ENCODE data around the gene PTK7.

DNA sequence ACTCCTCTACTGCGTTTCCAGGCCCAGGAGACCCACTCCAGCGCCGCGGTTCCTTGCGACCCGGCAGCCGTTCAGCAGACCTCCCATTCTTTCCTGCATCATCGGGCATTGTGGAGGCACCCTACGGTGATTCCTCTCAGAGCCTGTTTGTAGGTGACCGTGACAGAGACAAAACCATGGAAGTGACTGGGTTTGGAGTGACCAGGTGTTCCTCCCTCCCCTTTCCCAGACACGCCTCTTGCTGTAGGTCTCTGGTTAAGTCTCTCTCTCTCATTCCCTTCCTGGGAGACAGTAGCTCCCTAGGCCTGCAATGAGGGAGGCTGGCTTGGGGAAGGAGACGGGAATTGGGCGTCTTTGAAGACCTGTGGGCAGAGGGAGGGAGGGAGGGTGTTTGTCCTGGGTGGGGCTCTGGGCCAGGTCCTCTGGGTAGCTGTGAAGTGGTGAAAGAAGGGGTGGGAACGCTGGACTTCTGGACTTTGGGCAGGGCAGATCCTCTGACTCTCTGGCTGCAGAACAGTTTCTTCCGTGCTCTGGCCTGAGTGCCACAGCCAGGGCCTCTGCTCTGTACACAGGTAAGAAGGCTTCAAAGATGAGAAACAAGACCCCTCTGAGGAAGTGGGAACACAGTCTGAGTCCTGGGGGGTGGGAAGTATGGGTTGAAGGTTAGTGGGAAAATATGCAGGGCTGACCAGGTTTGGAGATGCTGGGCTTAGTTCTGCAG, 15.9 kb upstream of the PTK7 start:
- TF ChIP-seq, protein P1, sequence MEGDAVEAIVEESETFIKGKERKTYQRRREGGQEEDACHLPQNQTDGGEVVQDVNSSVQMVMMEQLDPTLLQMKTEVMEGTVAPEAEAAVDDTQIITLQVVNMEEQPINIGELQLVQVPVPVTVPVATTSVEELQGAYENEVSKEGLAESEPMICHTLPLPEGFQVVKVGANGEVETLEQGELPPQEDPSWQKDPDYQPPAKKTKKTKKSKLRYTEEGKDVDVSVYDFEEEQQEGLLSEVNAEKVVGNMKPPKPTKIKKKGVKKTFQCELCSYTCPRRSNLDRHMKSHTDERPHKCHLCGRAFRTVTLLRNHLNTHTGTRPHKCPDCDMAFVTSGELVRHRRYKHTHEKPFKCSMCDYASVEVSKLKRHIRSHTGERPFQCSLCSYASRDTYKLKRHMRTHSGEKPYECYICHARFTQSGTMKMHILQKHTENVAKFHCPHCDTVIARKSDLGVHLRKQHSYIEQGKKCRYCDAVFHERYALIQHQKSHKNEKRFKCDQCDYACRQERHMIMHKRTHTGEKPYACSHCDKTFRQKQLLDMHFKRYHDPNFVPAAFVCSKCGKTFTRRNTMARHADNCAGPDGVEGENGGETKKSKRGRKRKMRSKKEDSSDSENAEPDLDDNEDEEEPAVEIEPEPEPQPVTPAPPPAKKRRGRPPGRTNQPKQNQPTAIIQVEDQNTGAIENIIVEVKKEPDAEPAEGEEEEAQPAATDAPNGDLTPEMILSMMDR (IDR thresholded peaks at IDR 0.05; ENCODE audit: low read depth, low read length) = no peak
- no peak for TF ChIP-seq EZH2phosphoT487 (IDR thresholded peaks at IDR 0.05; ENCODE audit: low read depth)
